ENCODE measurements around the gene VPS54.
A peak's percentile ranks its signal among the peaks of the same experiment; 100 is the strongest.

Gene VPS54

GRCh38 chr2:63898839-63899238, 120.4 kb downstream of the VPS54 start:
- no peak for DNase-seq (ENCODE audit: low read depth)

DNA sequence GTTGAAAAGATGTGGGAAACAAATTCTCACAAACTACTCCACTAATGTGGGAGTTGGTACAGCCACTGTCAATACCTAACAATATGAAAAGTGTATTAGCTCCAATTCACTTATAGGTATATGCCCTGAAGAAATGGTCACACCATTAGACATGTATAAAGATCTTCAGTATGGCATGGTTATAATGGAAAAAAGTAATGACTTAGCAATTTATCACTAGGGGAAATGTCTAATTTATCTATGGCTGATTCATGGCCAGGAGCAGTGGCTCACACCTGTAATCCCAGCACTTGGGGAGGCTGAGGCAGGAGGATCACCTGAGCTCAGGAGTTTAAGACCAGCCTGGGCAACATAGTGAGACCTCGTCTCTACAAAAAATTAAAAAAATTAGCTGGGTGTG, 125.1 kb downstream of the VPS54 start:
- no peak for DNase-seq (ENCODE audit: low read depth)

GRCh38 chr2:63893163-63893562, 126.1 kb downstream of the VPS54 start:
- no peak for DNase-seq (ENCODE audit: low read depth)

DNA sequence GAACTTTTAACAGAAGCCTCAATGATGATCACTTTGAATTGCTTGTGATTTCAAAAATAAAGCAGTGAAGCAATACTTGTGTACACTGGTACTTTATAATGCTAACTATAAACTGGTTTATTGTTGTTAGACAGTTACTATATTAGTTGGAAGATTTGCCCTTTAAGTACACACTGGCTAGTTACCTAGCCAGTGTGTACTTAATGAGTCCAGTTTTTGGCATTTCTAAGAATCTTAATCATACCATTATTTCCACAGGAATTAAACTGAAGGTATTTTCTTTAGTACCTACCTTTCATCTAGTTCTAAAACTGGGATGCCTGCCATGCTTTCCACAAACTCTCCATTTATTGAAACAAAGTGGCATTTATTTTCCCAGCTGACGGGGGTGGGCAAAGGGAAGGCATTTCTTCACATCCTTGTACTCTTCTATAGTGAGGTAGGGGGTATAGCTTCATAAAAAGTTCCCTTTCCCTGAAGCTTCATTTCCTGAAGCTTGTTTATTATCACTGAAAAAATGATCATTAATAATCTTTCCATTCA, 127.7 kb downstream of the VPS54 start:
- no peak for DNase-seq (ENCODE audit: low read depth)

DNA sequence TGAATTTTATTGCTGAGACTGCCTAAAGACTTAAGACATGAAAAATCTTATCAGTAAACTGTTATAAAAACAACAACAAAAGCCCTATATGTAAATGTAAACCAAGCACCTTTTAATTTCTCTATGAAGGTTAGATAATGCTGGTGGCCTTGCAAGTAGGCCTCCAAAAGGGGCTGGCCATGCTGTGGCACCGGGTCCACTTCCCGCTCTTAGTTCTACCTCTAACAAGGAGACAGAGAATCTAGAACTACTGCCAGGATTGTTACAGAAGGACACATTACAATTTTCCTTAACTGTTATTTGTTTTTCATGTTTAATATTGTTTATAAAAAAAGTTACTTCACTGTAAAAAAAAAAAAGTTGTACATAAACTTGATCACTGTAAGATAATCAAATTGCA, 128.6 kb downstream of the VPS54 start:
- no peak for DNase-seq (ENCODE audit: low read depth)

- peak; percentile 20 for DNase-seq (ENCODE audit: low read depth)
Observed at GRCh38 chr2:63888490-63889402, 130.5 kb downstream of the VPS54 start.

GRCh38 chr2:63888053-63888452, 131.2 kb downstream of the VPS54 start:
- DNase-seq (ENCODE audit: low read depth), result no peak

DNA sequence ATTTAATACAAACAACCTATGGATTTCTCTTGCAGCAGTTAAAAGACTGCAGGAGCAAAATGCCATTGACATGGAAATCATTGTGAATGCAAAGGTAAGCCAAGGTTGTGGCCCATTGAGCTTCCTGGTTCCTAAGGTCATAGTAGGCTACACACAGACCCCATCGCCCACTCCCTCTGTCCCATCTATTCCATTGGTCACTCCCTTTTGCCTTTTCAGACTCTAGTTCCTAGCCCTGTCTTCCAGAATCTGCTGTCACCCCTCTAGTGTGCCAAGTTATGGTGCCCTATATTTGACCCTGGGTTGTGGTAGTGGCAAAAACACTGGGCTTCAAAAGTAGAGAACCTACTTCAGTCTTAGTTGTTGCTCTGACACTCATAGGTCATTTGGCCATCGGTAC, 132.8 kb downstream of the VPS54 start:
- DNase-seq (ENCODE audit: low read depth), result no peak

GRCh38 chr2:63882395-63883105, 136.7 kb downstream of the VPS54 start:
- DNase-seq (ENCODE audit: low read depth), result no peak

- DNase-seq (ENCODE audit: low read depth), result no peak
Observed at GRCh38 chr2:63881205-63881604, 138.0 kb downstream of the VPS54 start.

GRCh38 chr2:63880625-63881024, 138.6 kb downstream of the VPS54 start:
- DNase-seq (ENCODE audit: low read depth), result no peak

- DNase-seq (ENCODE audit: low read depth), result no peak
Observed at GRCh38 chr2:63879876-63880433, 139.3 kb downstream of the VPS54 start.

GRCh38 chr2:63878486-63878885, 140.7 kb downstream of the VPS54 start:
- DNase-seq (ENCODE audit: low read depth), result no peak

DNA sequence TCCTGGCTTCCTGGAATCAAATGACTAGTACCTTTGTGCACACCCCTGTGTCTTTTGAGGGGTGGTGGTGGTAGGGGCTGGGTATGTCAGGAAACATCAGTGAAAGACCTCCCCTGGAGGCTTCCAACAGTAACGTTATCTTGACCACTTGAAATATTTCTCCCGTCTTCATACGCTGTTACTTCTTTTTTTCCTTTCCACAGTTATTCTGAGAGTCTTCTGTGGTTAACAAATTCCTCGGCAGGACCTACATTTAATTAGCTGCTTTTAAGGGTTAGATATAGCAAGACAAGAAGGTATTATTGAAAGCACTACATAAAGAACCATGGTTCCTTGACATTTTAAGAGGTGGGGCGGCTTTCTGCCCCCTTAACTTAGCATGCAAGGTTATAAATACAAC, 142.9 kb downstream of the VPS54 start:
- DNase-seq (ENCODE audit: low read depth), result no peak

GRCh38 chr2:63875559-63876245, 143.5 kb downstream of the VPS54 start:
- no peak for DNase-seq (ENCODE audit: low read depth)

DNA sequence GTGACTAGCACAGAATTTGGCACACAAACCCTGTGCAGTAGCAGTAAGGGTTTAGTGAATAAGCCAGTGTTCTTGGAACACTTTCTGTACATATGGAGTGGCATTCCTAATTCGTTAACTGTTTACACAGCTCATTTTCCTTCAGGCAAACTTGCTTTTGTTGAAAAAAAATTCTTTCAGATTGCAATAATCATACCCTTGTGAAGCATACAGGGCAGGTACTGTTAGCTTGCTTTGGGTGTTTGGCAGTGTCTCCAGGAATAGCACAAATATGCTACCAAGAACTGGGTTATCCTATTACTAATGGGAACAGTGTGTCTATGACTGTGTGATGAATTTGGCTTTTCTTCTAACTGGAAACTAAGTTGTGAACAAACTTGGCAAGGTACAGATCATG, 144.1 kb downstream of the VPS54 start:
- DNase-seq (ENCODE audit: low read depth), result peak; percentile 90

GRCh38 chr2:63874204-63875130, 144.8 kb downstream of the VPS54 start:
- DNase-seq (ENCODE audit: low read depth), result no peak

GRCh38 chr2:63872571-63873328, 146.5 kb downstream of the VPS54 start:
- DNase-seq (ENCODE audit: low read depth), result peak; percentile 24

DNA sequence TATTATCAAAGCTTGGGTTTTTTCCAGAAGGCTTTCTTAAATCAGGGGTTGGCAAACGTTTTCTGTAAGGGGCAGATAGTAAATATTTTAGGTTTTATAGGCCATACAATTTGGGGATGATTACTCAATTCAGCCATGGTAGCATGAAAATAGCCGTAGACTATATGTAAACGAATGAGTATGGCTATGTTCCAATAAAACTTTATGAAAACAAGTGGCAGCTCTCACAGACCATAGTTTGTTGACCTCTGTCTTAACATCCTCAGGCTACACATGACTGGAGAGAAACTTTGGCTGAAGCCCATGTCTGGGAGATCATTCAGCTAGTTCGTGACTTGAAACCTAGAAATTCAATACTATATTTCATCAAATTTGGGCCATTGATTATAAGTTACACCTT, 147.4 kb downstream of the VPS54 start:
- peak; percentile 47 for DNase-seq (ENCODE audit: low read depth)

- DNase-seq (ENCODE audit: low read depth), result no peak
Observed at GRCh38 chr2:63870679-63871078, 148.5 kb downstream of the VPS54 start.
